GM12878 (cell line): ENCODE measurements around the gene OMP.

Experiments
- BHLHE40 ChIP-seq, 2 experiments: fragments of 450-650 bp in 1 of 2; IDR thresholded peaks; 2 replicates each; pipeline ENCODE4 v1.6.1; 2011 to 2017; ENCODE audit warnings: low read depth in 2 of 2, borderline replicate concordance in 1 of 2, improper control_type of control experiment in 1 of 2, low read length in 1 of 2, mild to moderate bottlenecking in 1 of 2
- EP300 ChIP-seq, 2 experiments: fragments of 150-350 bp in 1 of 2; IDR thresholded peaks; 2 replicates each; pipeline ENCODE4 v1.6.1; 2011 to 2012; ENCODE audit warnings: low read depth in 2 of 2, low read length in 2 of 2, borderline replicate concordance in 1 of 2, improper control_type of control experiment in 1 of 2, inconsistent platforms in 1 of 2; ENCODE audit not compliant: control insufficient read depth in 1 of 2
- MTA2 ChIP-seq: fragments of 450-650 bp; IDR thresholded peaks from 2 replicates; pipeline ENCODE4 v1.6.1; 2016; ENCODE audit warnings: low read depth, mild to moderate bottlenecking, moderate library complexity
- NRF1 ChIP-seq: conservative IDR thresholded peaks from 2 replicates; pipeline ENCODE4 v1.6.1; 2011; ENCODE audit warnings: mild to moderate bottlenecking, low read depth, low read length, improper control_type of control experiment
- SMARCA5 ChIP-seq: fragments of 450-650 bp; IDR thresholded peaks from 2 replicates; pipeline ENCODE4 v1.6.1; 2017; ENCODE audit warnings: mild to moderate bottlenecking
- SREBF2 ChIP-seq: IDR thresholded peaks from 2 replicates; pipeline ENCODE4 v1.6.1; 2012; ENCODE audit warnings: mild to moderate bottlenecking, low read length
- TAF1 ChIP-seq: IDR thresholded peaks from 2 replicates; pipeline ENCODE4 v1.6.1; 2011; ENCODE audit warnings: mild to moderate bottlenecking, low read depth, low read length, borderline replicate concordance
- TF ChIP-seq, protein P1 (sequence below), 3 experiments: IDR thresholded peaks in 2 of 3; conservative IDR thresholded peaks in 1 of 3; 2 replicates each; pipeline ENCODE4 v1.5.1; 2011; ENCODE audit warnings: low read depth in 3 of 3, low read length in 3 of 3, mild to moderate bottlenecking in 3 of 3, control low read depth in 2 of 3, moderate library complexity in 2 of 3, inconsistent platforms in 1 of 3, mixed read lengths in 1 of 3; ENCODE audit not compliant: control insufficient read depth in 2 of 3, insufficient read depth in 1 of 3; ENCODE audit errors: extremely low read depth in 1 of 3
- TF ChIP-seq, protein P2 (sequence below): fragments of 450-650 bp; IDR thresholded peaks from 2 replicates; pipeline ENCODE4 v1.6.1; 2018; ENCODE audit warnings: mild to moderate bottlenecking, low read depth, moderate library complexity; ENCODE audit not compliant: partially characterized antibody

DNA sequence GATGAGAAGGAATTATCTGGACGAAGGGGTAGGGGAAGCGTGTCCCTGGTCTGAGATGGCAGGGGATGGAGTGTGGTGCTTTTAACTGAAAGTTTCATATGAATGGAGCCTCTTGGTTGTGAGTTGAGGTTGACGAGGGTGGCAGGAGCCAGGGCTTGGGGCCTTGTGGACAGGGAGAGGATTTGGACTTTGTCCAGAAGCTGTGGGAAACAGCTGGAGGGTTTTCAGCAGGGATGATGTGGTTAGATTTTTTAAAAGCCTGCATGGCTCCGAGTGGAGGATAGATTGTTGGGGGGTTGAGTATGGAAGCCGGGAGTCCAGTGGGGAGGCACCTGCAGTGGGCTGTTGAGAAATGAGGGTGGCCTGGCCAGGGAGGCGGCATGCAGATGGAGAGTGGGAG lies 50.2 kb downstream of the OMP start:
- no peak for TF ChIP-seq SMARCA5
- TF ChIP-seq, protein P1, sequence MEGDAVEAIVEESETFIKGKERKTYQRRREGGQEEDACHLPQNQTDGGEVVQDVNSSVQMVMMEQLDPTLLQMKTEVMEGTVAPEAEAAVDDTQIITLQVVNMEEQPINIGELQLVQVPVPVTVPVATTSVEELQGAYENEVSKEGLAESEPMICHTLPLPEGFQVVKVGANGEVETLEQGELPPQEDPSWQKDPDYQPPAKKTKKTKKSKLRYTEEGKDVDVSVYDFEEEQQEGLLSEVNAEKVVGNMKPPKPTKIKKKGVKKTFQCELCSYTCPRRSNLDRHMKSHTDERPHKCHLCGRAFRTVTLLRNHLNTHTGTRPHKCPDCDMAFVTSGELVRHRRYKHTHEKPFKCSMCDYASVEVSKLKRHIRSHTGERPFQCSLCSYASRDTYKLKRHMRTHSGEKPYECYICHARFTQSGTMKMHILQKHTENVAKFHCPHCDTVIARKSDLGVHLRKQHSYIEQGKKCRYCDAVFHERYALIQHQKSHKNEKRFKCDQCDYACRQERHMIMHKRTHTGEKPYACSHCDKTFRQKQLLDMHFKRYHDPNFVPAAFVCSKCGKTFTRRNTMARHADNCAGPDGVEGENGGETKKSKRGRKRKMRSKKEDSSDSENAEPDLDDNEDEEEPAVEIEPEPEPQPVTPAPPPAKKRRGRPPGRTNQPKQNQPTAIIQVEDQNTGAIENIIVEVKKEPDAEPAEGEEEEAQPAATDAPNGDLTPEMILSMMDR (IDR thresholded peaks at IDR 0.05 in 2 of 3, conservative IDR thresholded peaks at IDR 0.05 in 1 of 3; ENCODE audit: control insufficient read depth in 2 of 3, extremely low read depth in 1 of 3, insufficient read depth in 1 of 3, low read depth in 3 of 3, low read length in 3 of 3) = no peak
- no peak for TF ChIP-seq EP300 (IDR thresholded peaks at IDR 0.05; ENCODE audit: borderline replicate concordance in 1 of 2, control insufficient read depth in 1 of 2, low read depth in 2 of 2, low read length in 2 of 2)
- TF ChIP-seq MTA2 = no peak
- TF ChIP-seq TAF1 = no peak
- TF ChIP-seq BHLHE40 (IDR thresholded peaks at IDR 0.05; ENCODE audit: borderline replicate concordance in 1 of 2, low read depth in 2 of 2, low read length in 1 of 2) = no peak
- no peak for TF ChIP-seq NRF1
- TF ChIP-seq, protein P2, sequence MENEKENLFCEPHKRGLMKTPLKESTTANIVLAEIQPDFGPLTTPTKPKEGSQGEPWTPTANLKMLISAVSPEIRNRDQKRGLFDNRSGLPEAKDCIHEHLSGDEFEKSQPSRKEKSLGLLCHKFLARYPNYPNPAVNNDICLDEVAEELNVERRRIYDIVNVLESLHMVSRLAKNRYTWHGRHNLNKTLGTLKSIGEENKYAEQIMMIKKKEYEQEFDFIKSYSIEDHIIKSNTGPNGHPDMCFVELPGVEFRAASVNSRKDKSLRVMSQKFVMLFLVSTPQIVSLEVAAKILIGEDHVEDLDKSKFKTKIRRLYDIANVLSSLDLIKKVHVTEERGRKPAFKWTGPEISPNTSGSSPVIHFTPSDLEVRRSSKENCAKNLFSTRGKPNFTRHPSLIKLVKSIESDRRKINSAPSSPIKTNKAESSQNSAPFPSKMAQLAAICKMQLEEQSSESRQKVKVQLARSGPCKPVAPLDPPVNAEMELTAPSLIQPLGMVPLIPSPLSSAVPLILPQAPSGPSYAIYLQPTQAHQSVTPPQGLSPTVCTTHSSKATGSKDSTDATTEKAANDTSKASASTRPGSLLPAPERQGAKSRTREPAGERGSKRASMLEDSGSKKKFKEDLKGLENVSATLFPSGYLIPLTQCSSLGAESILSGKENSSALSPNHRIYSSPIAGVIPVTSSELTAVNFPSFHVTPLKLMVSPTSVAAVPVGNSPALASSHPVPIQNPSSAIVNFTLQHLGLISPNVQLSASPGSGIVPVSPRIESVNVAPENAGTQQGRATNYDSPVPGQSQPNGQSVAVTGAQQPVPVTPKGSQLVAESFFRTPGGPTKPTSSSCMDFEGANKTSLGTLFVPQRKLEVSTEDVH = no peak
- TF ChIP-seq SREBF2 = no peak
